ENCODE measurements around the gene SAMD4A. TPM values are rescaled to one million over a fixed set of nuclear protein-coding genes. Genes with fewer than 3 reads are reported as not detected.

Gene SAMD4A
- total RNA-seq, 2 experiments from 2014 or later, result 0.06 to 1.0 TPM

- H3K9me3 ChIP-seq (ENCODE audit: low read length), result no peaks in the 10 kb centered on the region
- TF ChIP-seq CTCF (conservative IDR thresholded peaks at IDR 0.05; ENCODE audit: low read length) (no peak), EZH2phosphoT487 (IDR thresholded peaks at IDR 0.05; ENCODE audit: borderline replicate concordance, low read depth, low read length) (no peak)
- H3K36me3 ChIP-seq (ENCODE audit: insufficient read depth, low read length), result no peaks in the 10 kb centered on the region
- H3K27ac ChIP-seq (ENCODE audit: low read depth, low read length, poor library complexity, severe bottlenecking), result no peak overlapping the region
- intact Hi-C loops (cut with micrococcal nuclease; ENCODE audit: unreplicated experiment), result no loop called here
- no peaks in the 10 kb centered on the region for H3K9me2 ChIP-seq (ENCODE audit: insufficient read depth, low read length)
- H3K79me2 ChIP-seq (ENCODE audit: insufficient read depth, low read depth, low read length), result no peaks in the 10 kb centered on the region
- no peak for DNase-seq (ENCODE audit: low spot score)
- H3K4me1 ChIP-seq (ENCODE audit: insufficient read depth, low read length, poor library complexity, severe bottlenecking), result no peaks in the 10 kb centered on the region
- H3K4me3 ChIP-seq (ENCODE audit: low read depth, low read length, poor library complexity, severe bottlenecking), result no peak overlapping the region
- H2AFZ ChIP-seq (ENCODE audit: low read length), result no peak overlapping the region
- ChIA-PET POLR2A (interaction anchor here (0.7 kb wide), 1 partner anchor 236 kb away, joined by 4 read pairs; no protein-coding TSS in a partner anchor), CTCF (ENCODE audit: unreplicated experiment) (no interaction called here)
- no TSS peak for BruUV-seq (replicated peaks)
- no peaks in the 10 kb centered on the region for H4K20me1 ChIP-seq (ENCODE audit: insufficient read depth, low read length)
- no peak overlapping the region for H3K4me2 ChIP-seq (ENCODE audit: low read length)
Observed at GRCh38 chr14:54639611-54640010, 72.7 kb downstream of the SAMD4A start.

GRCh38 chr14:54640506-54640905 is 73.6 kb downstream of the SAMD4A start:
- Histone ChIP-seq H3K4me2 (ENCODE audit: low read length) (no peak overlapping the region), H3K27ac (ENCODE audit: low read depth, low read length, poor library complexity, severe bottlenecking) (no peak overlapping the region), H4K20me1 (ENCODE audit: insufficient read depth, low read length) (no peaks in the 10 kb centered on the region), H2AFZ (ENCODE audit: low read length) (no peak overlapping the region), H3K9me3 (ENCODE audit: low read length) (no peaks in the 10 kb centered on the region), H3K4me1 (ENCODE audit: insufficient read depth, low read length, poor library complexity, severe bottlenecking) (no peaks in the 10 kb centered on the region), H3K4me3 (ENCODE audit: low read depth, low read length, poor library complexity, severe bottlenecking) (no peak overlapping the region), H3K36me3 (ENCODE audit: insufficient read depth, low read length) (no peaks in the 10 kb centered on the region), H3K79me2 (ENCODE audit: insufficient read depth, low read depth, low read length) (no peaks in the 10 kb centered on the region), H3K9me2 (ENCODE audit: insufficient read depth, low read length) (no peaks in the 10 kb centered on the region)
- ChIA-PET CTCF (ENCODE audit: unreplicated experiment) (no interaction called here), POLR2A (no interaction called here)
- TF ChIP-seq EZH2phosphoT487 (IDR thresholded peaks at IDR 0.05; ENCODE audit: borderline replicate concordance, low read depth, low read length) (no peak), CTCF (conservative IDR thresholded peaks at IDR 0.05; ENCODE audit: low read length) (no peak)
- BruUV-seq (replicated peaks), result no TSS peak
- no peak for DNase-seq (ENCODE audit: low spot score)
- intact Hi-C loops (cut with micrococcal nuclease; ENCODE audit: unreplicated experiment), result no loop called here

- ChIA-PET POLR2A (interaction anchor here (1.2 kb wide), 1 partner anchor 11 kb away, joined by 4 read pairs; no protein-coding TSS in a partner anchor), CTCF (ENCODE audit: unreplicated experiment) (no interaction called here)
- Histone ChIP-seq H2AFZ (ENCODE audit: low read length) (no peak overlapping the region), H3K4me2 (ENCODE audit: low read length) (no peak overlapping the region), H3K9me2 (ENCODE audit: insufficient read depth, low read length) (no peaks in the 10 kb centered on the region), H3K36me3 (ENCODE audit: insufficient read depth, low read length) (no peaks in the 10 kb centered on the region), H3K79me2 (ENCODE audit: insufficient read depth, low read depth, low read length) (no peaks in the 10 kb centered on the region), H4K20me1 (ENCODE audit: insufficient read depth, low read length) (no peaks in the 10 kb centered on the region), H3K9me3 (ENCODE audit: low read length) (no peaks in the 10 kb centered on the region), H3K4me1 (ENCODE audit: insufficient read depth, low read length, poor library complexity, severe bottlenecking) (no peaks in the 10 kb centered on the region), H3K4me3 (ENCODE audit: low read depth, low read length, poor library complexity, severe bottlenecking) (no peak overlapping the region), H3K27ac (ENCODE audit: low read depth, low read length, poor library complexity, severe bottlenecking) (no peak overlapping the region)
- intact Hi-C loops (cut with micrococcal nuclease; ENCODE audit: unreplicated experiment), result no loop called here
- TF ChIP-seq EZH2phosphoT487 (IDR thresholded peaks at IDR 0.05; ENCODE audit: borderline replicate concordance, low read depth, low read length) (no peak), CTCF (conservative IDR thresholded peaks at IDR 0.05; ENCODE audit: low read length) (no peak)
- DNase-seq (ENCODE audit: low spot score), result no peak
- BruUV-seq (replicated peaks), result no TSS peak
Observed at GRCh38 chr14:54642121-54642520, 75.2 kb downstream of the SAMD4A start.
